A549 (cell line): ENCODE data around the gene SLIT1.

Experiments
- EP300 ChIP-seq, 2 experiments: fragments of >200 bp; sonication (Bioruptor Twin); formaldehyde crosslinking; IDR thresholded peaks; 2 replicates in 1 of 2; 3 replicates in 1 of 2; pipeline ENCODE4 v1.6.1; 2016 to 2017
- JUNB ChIP-seq: fragments of >200 bp; sonication (Bioruptor Twin); formaldehyde crosslinking; IDR thresholded peaks from 2 replicates; pipeline ENCODE4 v1.6.1; 2016
- POLR2A ChIP-seq: IDR thresholded peaks from 2 replicates; pipeline ENCODE4 v1.6.1; 2012; ENCODE audit warnings: mild to moderate bottlenecking, low read length
- RFX5 ChIP-seq: fragments of 450-650 bp; IDR thresholded peaks from 2 replicates; pipeline ENCODE4 v1.7.1; 2014; ENCODE audit warnings: antibody characterized with exemption, mild to moderate bottlenecking, moderate library complexity
- TP53 ChIP-seq: fragments of 250-450 bp; sonication (Bioruptor Pico); IDR thresholded peaks from 2 replicates; pipeline ENCODE4 v1.5.0; 2021; ENCODE audit warnings: mild to moderate bottlenecking, moderate library complexity
- TF ChIP-seq, protein P1 (sequence below): fragments of 450-650 bp; IDR thresholded peaks from 2 replicates; pipeline ENCODE4 v1.6.1; 2014; ENCODE audit warnings: antibody characterized with exemption
- TF ChIP-seq, protein P2 (sequence below): fragments of >200 bp; sonication (Bioruptor Twin); formaldehyde crosslinking; IDR thresholded peaks from 3 replicates; pipeline ENCODE4 v1.5.1; 2016

DNA sequence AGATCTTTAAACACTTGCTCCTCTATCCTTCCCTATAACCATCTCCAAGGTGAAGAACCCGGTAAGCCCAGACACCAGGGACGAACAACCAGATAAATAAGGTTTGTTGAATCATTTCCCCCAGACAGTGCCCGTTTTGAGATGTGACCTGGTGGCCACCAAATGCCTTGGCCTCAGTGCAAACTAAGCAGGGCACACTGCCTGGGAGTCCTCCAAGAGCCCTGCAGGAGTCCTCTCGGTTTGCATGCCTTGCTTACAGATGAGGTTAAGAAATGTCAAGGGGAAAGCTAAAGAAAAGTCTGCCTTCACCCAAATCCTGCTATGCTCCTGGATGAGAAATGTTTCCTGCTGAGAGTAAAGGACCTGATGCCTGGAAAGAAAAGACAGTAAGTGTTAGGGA, 31.6 kb downstream of the SLIT1 start:
- TF ChIP-seq, protein P1, sequence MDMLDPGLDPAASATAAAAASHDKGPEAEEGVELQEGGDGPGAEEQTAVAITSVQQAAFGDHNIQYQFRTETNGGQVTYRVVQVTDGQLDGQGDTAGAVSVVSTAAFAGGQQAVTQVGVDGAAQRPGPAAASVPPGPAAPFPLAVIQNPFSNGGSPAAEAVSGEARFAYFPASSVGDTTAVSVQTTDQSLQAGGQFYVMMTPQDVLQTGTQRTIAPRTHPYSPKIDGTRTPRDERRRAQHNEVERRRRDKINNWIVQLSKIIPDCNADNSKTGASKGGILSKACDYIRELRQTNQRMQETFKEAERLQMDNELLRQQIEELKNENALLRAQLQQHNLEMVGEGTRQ: no peak
- TF ChIP-seq, protein P2, sequence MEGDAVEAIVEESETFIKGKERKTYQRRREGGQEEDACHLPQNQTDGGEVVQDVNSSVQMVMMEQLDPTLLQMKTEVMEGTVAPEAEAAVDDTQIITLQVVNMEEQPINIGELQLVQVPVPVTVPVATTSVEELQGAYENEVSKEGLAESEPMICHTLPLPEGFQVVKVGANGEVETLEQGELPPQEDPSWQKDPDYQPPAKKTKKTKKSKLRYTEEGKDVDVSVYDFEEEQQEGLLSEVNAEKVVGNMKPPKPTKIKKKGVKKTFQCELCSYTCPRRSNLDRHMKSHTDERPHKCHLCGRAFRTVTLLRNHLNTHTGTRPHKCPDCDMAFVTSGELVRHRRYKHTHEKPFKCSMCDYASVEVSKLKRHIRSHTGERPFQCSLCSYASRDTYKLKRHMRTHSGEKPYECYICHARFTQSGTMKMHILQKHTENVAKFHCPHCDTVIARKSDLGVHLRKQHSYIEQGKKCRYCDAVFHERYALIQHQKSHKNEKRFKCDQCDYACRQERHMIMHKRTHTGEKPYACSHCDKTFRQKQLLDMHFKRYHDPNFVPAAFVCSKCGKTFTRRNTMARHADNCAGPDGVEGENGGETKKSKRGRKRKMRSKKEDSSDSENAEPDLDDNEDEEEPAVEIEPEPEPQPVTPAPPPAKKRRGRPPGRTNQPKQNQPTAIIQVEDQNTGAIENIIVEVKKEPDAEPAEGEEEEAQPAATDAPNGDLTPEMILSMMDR: no peak
- TF ChIP-seq RFX5: no peak
- no peak for TF ChIP-seq POLR2A
- no peak for TF ChIP-seq EP300 (IDR thresholded peaks at IDR 0.05)
- TF ChIP-seq JUNB: no peak
- TF ChIP-seq TP53 (CRISPR knock-in tag): no peak
